Measurements from ENCODE around the gene EIF4G3.

- TF ChIP-seq POLR2A (IDR thresholded peaks at IDR 0.05; ENCODE audit: low read depth, low read length) (no peak), MAX (IDR thresholded peaks at IDR 0.05; ENCODE audit: insufficient read depth, insufficient read length) (no peak), EZH2 (IDR thresholded peaks at IDR 0.05; ENCODE audit: borderline replicate concordance, low read depth, low read length, severe bottlenecking) (no peak), JUN (IDR thresholded peaks at IDR 0.05; ENCODE audit: borderline replicate concordance, insufficient read depth, insufficient read length, low read depth) (no peak)
- TF ChIP-seq, protein P1, sequence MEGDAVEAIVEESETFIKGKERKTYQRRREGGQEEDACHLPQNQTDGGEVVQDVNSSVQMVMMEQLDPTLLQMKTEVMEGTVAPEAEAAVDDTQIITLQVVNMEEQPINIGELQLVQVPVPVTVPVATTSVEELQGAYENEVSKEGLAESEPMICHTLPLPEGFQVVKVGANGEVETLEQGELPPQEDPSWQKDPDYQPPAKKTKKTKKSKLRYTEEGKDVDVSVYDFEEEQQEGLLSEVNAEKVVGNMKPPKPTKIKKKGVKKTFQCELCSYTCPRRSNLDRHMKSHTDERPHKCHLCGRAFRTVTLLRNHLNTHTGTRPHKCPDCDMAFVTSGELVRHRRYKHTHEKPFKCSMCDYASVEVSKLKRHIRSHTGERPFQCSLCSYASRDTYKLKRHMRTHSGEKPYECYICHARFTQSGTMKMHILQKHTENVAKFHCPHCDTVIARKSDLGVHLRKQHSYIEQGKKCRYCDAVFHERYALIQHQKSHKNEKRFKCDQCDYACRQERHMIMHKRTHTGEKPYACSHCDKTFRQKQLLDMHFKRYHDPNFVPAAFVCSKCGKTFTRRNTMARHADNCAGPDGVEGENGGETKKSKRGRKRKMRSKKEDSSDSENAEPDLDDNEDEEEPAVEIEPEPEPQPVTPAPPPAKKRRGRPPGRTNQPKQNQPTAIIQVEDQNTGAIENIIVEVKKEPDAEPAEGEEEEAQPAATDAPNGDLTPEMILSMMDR (IDR thresholded peaks at IDR 0.05; ENCODE audit: extremely low read depth in 1 of 2, insufficient read depth in 1 of 2, low read depth in 1 of 2, low read length in 2 of 2): no peak
These were observed 198.3 kb downstream of the EIF4G3 start for GRCh38 chr1:20978413-20978812.

All from endothelial cell of umbilical vein (primary cell).